Astrocyte (in vitro differentiated cells and primary cell): ENCODE measurements around the gene DYRK4.

ENCODE experiments used
- CTCF ChIP-seq: IDR thresholded peaks from 2 replicates; pipeline ENCODE4 v1.5.1; 2011; ENCODE audit warnings: low read depth, mild to moderate bottlenecking, inconsistent platforms, low read length, moderate library complexity; ENCODE audit not compliant: insufficient read depth
- EZH2 ChIP-seq: IDR thresholded peaks from 2 replicates; pipeline ENCODE4 v1.6.1; 2012; ENCODE audit warnings: mild to moderate bottlenecking, low read length, inconsistent platforms; ENCODE audit not compliant: insufficient read depth

GRCh38 chr12:4630262-4630661 lies 68.3 kb downstream of the DYRK4 start:
- TF ChIP-seq CTCF (no peak), EZH2 (no peak)
